Fibroblast of gingiva (primary cell): ENCODE data around the gene GSKIP.

Source experiments
- DNase-seq: peaks from one replicate; pipeline ENCODE4 v3.0.0-alpha.2; 2011; ENCODE audit warnings: low read depth

Gene GSKIP

GRCh38 chr14:96418075-96418474, 54.7 kb downstream of the GSKIP start:
- DNase-seq = no peak

GRCh38 chr14:96421236-96421635, 57.9 kb downstream of the GSKIP start:
- DNase-seq = no peak

DNA sequence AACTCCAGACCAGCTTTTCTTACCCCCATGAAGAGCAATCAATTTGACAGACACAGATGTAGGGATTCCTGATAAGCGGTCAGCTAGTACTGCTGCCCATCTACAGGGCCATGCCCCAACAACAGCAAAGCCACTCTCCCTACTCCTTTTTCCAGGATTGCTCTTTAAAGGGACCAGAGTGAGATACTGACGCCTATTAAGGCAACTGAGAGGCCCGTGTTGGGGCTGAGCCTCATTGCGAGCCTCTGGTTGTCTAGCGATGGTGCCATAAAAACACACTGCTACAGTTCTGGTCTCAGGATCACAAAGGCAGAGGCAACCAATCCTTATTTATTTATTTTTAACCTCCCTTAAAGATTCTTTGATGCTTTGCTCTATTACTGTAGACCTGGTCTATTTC, 59.7 kb downstream of the GSKIP start:
- no peak for DNase-seq

DNA sequence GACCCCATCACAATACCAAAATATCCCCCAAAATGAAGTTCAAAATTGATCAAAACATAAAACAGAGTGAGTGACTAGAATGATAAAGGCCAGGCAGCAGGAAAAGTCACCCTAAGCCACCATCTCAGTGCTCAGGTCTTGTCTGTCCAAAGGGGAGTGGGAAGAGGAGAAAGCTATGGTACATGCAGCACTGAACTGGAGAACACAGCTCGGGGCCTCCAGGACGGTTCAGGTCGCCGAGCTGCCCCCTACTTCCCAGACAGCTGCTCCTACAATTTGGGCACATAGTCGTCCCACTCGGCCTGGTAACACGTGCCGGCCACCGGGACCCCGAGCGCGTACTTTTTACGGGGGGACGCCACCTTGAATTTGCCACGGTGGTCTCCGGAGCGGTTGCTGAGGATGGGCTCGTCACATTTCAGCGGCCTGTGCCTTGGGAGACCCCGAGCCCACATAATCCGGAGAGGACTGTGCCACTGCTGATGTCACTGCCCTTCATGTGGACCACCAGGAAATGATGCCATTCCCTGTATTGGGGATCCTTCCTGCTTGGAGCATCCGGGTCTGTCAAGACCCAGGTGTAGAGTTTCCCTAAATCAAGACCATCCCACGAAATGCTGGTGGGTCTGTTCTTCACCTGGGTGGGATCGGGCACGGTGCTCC, 60.3 kb downstream of the GSKIP start:
- DNase-seq = no peak

- DNase-seq = peak; percentile 56
Measured at GRCh38 chr14:96424109-96424989, 61.0 kb downstream of the GSKIP start.

GRCh38 chr14:96434040-96434439, 70.7 kb downstream of the GSKIP start:
- no peak for DNase-seq
